Vagina (tissue), 2 donors: ENCODE data around the gene RCAN1. TPM values are rescaled to one million over a fixed set of nuclear protein-coding genes. Genes with fewer than 3 reads are reported as not detected.
A peak's percentile ranks its signal among the peaks of the same experiment; 100 is the strongest.

Experiments
- DNase-seq, 2 donors: peaks; one replicate each; pipeline ENCODE4 v3.0.0-alpha.2; 2017; ENCODE audit errors: extremely low spot score in 2 of 2
- H3K27ac ChIP-seq: fragments of 200-600 bp; sonication (generic); one replicate; pipeline ENCODE4 v1.5.1; 2019
- H3K27me3 ChIP-seq: fragments of 200-600 bp; sonication (generic); one replicate; pipeline ENCODE4 v1.5.1; 2019
- H3K36me3 ChIP-seq, 2 donors: fragments of 200-600 bp; sonication (generic); one replicate each; pipeline ENCODE4 v1.5.1; 2017 to 2019
- H3K4me1 ChIP-seq: fragments of 200-600 bp; sonication (generic); one replicate; pipeline ENCODE4 v1.5.1; 2019
- H3K4me3 ChIP-seq, 2 donors: fragments of 200-600 bp; sonication (generic); 1 replicate in 1 of 2; 2 replicates in 1 of 2; pipeline ENCODE4 v1.5.1; 2016 to 2019
- H3K9me3 ChIP-seq: fragments of 200-600 bp; sonication (generic); one replicate; pipeline ENCODE4 v1.5.1; 2019
- POLR2A ChIP-seq, 2 donors: fragments of 450-650 bp; IDR thresholded peaks; one replicate each; pipeline ENCODE4 v1.6.1; 2017; ENCODE audit warnings: antibody characterized with exemption in 2 of 2, mild to moderate bottlenecking in 2 of 2, moderate library complexity in 2 of 2
- POLR2AphosphoS5 ChIP-seq, 2 donors: sonication (generic); formaldehyde crosslinking; IDR thresholded peaks; one replicate each; pipeline ENCODE4 v1.9.0; 2017; ENCODE audit warnings: antibody characterized with exemption in 2 of 2, mild to moderate bottlenecking in 2 of 2, low read depth in 1 of 2; ENCODE audit not compliant: insufficient read depth in 1 of 2
- intact Hi-C: fragments of 100-400 bp; cut with DNase I; formaldehyde crosslinking; loops from one replicate; pipeline ENCODE4 v1.15.1; 2023
- total RNA-seq: library from RNA; depleted of rRNA; stranded (reverse); fragments of >200 nt; gene quantifications from one replicate; pipeline ENCODE4 v1.2.3, GENCODE V29; 2016
- TF ChIP-seq, protein P1 (sequence below), 3 experiments: fragments of 450-650 bp in 2 of 3; fragments of 200-600 bp in 1 of 3; sonication (generic) in 1 of 3; IDR thresholded peaks; one replicate each; pipeline ENCODE4 v1.5.1; 2017 to 2019; ENCODE audit warnings: antibody characterized with exemption in 3 of 3, mild to moderate bottlenecking in 2 of 3, moderate library complexity in 2 of 3

The RCAN1 gene
- total RNA-seq, 1 donor from 2014 or later: 29.2 TPM

DNA sequence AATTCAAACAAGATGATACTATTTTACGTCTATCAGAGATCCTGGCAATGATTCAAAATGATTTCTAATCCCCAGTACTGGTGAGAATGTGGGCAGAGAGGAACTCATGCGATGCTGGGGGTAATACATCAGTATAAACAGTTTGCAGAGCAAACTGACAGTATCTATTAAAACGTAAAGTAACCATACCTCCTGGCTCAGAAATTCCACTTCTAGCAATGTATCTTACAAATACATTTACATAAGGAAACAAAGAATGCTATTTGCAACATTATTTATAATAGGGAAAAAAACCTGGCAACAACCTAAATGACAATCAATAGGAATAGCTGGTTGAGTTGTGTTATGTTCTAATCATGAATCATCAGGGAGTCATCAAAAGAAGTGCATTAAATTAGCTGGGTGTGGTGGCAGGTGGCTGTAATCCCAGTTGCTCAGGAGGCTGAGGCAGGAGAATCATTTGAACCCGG, 15.9 kb downstream of the RCAN1 start:
- Histone ChIP-seq H3K9me3 (no peaks in the 10 kb centered on the region), H3K4me3 (no peak overlapping the region), H3K36me3 (no peaks in the 10 kb centered on the region), H3K27ac (no peak overlapping the region), H3K27me3 (no peaks in the 10 kb centered on the region), H3K4me1 (peaks cover 7% of the 10 kb centered on the region)
- TF ChIP-seq, protein P1, sequence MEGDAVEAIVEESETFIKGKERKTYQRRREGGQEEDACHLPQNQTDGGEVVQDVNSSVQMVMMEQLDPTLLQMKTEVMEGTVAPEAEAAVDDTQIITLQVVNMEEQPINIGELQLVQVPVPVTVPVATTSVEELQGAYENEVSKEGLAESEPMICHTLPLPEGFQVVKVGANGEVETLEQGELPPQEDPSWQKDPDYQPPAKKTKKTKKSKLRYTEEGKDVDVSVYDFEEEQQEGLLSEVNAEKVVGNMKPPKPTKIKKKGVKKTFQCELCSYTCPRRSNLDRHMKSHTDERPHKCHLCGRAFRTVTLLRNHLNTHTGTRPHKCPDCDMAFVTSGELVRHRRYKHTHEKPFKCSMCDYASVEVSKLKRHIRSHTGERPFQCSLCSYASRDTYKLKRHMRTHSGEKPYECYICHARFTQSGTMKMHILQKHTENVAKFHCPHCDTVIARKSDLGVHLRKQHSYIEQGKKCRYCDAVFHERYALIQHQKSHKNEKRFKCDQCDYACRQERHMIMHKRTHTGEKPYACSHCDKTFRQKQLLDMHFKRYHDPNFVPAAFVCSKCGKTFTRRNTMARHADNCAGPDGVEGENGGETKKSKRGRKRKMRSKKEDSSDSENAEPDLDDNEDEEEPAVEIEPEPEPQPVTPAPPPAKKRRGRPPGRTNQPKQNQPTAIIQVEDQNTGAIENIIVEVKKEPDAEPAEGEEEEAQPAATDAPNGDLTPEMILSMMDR (IDR thresholded peaks at IDR 0.05): no peak
- TF ChIP-seq POLR2AphosphoS5 (IDR thresholded peaks at IDR 0.05; ENCODE audit: insufficient read depth in 1 of 2, low read depth in 1 of 2): peak in 1 of 2 donors; percentile 20
- TF ChIP-seq POLR2A (IDR thresholded peaks at IDR 0.05): no peak
- no peak for DNase-seq
- intact Hi-C loops: no loop called here

DNA sequence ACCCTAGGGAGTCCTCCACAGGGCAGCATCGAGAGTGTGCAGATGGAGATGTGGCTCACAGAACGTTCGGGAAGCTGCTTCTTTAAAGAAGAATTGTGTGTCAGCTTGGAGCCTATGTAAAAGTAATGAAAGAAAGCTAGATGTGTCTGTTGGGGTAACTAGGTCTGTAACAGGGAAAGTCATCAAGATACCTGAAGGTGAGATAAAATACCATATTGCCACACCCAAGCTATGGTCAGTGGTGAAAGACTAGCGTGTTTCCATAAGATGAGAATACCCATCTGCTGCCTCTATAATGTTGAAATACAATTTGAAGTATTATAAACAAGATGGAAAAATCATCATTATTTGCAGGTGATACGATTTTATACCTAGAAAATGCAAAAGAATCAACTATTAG, 17.5 kb downstream of the RCAN1 start:
- intact Hi-C loops: no loop called here
- Histone ChIP-seq H3K36me3 (no peaks in the 10 kb centered on the region), H3K27ac (no peak overlapping the region), H3K4me1 (peaks cover 12% of the 10 kb centered on the region), H3K27me3 (no peaks in the 10 kb centered on the region), H3K4me3 (no peak overlapping the region), H3K9me3 (no peaks in the 10 kb centered on the region)
- TF ChIP-seq POLR2AphosphoS5 (IDR thresholded peaks at IDR 0.05; ENCODE audit: insufficient read depth in 1 of 2, low read depth in 1 of 2) (no peak), POLR2A (IDR thresholded peaks at IDR 0.05) (no peak)
- TF ChIP-seq, protein P1 (IDR thresholded peaks at IDR 0.05): no peak
- no peak for DNase-seq

DNA sequence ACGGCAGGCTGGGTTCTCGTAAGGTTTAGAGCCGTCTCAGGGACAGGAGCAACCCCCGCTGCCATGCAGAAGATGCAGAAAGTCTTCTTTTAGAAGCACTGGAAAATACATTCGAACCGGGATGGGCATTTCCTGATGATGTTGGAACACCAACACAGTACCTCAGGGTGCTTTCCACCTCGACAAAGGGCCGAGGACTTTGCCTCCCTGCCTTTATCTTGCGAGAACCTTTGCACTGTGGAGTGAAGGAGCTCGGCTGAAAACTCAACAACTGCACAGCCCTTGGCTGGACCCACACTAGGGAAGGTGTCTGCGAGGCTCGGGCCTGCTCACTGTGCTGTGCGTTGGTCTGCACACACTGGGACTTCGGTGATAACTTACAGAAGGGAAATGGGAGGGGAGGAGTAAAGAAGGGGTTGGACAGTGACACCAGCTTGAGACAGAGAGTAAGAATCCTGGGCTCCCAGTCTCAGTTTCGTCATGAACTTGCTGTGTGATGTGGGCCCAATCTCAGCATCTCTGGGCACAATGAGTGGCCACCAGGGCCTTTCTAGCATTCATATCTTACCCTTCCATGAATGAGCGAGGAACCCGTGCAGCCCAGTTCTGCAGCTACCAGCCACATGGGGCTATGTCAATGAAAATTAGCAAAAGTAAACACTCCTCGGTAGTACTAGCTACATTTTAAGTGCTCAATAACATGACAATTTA, 18.2 kb downstream of the RCAN1 start:
- peaks cover 19% of the 10 kb centered on the region for H3K4me1 ChIP-seq
- H3K27ac ChIP-seq: no peak overlapping the region

DNA sequence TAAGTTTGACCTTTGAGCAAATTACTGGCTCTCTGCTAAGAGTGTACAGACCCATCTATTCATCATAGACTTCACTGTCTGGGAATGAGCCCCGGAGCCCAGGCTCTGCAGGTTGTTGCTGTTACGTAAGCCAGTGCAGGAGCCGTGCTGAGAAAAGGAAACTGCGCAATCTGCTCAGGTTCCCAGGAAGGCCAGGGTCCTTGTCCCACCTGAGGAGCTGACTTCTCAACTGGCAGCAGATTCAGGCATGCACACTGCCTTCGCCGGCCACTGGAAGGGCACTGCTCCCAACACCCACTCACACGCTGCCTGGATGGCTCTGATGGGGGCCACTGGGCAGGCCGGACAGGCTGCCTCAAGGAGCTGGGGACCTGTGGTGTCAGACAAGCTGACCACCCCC, 19.5 kb downstream of the RCAN1 start:
- Histone ChIP-seq H3K27me3 (no peaks in the 10 kb centered on the region), H3K27ac (no peak overlapping the region), H3K9me3 (no peaks in the 10 kb centered on the region), H3K4me1 (peaks cover 19% of the 10 kb centered on the region), H3K36me3 (no peaks in the 10 kb centered on the region), H3K4me3 (no peak overlapping the region)
- TF ChIP-seq POLR2AphosphoS5 (IDR thresholded peaks at IDR 0.05; ENCODE audit: insufficient read depth in 1 of 2, low read depth in 1 of 2) (no peak), POLR2A (IDR thresholded peaks at IDR 0.05) (no peak)
- DNase-seq: no peak
- intact Hi-C loops: no loop called here

More for the DNA sequence above, 18.2 kb downstream of the RCAN1 start:
- peak in 1 of 2 donors; percentile 80 for DNase-seq
- H3K9me3 ChIP-seq: no peaks in the 10 kb centered on the region
- H3K4me3 ChIP-seq: no peak overlapping the region
- intact Hi-C loops: no loop called here
- no peaks in the 10 kb centered on the region for H3K27me3 ChIP-seq
- H3K36me3 ChIP-seq: no peaks in the 10 kb centered on the region
- TF ChIP-seq, protein P1 (IDR thresholded peaks at IDR 0.05): no peak
- TF ChIP-seq POLR2A (IDR thresholded peaks at IDR 0.05) (no peak), POLR2AphosphoS5 (IDR thresholded peaks at IDR 0.05; ENCODE audit: insufficient read depth in 1 of 2, low read depth in 1 of 2) (no peak)

DNA sequence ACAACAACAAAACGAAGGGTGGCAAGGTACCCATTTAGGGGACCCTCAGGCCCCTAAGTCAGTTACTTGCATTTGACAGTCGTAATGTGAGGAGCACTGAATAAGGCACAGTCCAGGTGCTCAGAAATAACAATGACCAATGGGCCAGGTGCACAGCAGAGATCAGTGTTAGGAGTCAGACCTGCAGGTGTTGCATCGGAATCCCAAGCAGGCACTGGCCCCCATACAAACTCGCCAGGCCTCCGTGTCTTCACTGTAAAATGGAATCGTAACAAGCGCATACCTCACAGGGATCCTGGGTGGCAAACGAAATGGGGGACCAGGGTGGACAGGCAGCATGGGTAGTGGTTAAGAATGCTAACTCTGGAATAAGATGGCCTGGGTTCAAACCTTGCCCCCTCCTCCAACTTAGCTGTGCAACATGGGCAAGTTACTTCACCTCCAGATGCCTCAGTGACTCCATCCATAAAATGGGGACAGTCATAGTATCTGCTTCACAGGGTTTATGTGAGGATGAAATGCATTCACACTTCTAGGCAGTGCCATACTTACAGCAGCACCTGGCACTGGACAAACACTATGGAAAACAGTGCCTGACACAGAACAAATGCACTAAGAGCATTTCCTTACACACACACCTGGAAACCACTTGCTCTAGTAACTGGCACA, 20.2 kb downstream of the RCAN1 start:
- DNase-seq: peak in 1 of 2 donors; percentile 80
- no peak overlapping the region for H3K4me3 ChIP-seq
- no peaks in the 10 kb centered on the region for H3K36me3 ChIP-seq
- peaks cover 19% of the 10 kb centered on the region for H3K4me1 ChIP-seq
- intact Hi-C loops: no loop called here
- no peaks in the 10 kb centered on the region for H3K9me3 ChIP-seq
- no peak for TF ChIP-seq POLR2AphosphoS5 (IDR thresholded peaks at IDR 0.05; ENCODE audit: insufficient read depth in 1 of 2, low read depth in 1 of 2)
- TF ChIP-seq POLR2A (IDR thresholded peaks at IDR 0.05): no peak
- TF ChIP-seq, protein P1 (IDR thresholded peaks at IDR 0.05): no peak
- no peak overlapping the region for H3K27ac ChIP-seq
- H3K27me3 ChIP-seq: no peaks in the 10 kb centered on the region
